Measurements from ENCODE around the gene RGS9.

RGS9 gene

DNA sequence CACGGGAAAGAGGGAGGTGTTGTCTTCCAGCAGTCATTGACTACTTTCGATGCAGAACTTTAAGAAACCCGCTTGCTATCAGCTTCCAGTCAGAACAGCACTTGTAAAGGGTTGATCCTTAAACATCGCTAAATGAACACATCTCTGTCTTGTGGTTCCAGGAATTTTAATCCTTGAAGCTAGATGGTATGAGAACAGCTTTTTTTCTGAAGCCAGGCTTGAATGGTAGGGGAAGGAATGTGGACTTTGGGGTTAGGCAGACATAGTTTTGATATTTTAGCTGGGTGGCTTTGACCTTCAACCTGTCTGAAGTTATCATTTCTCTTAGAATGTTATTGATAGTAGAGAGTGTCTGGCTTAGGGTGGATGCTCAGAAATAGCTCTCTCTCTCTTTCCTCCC, 81.1 kb downstream of the RGS9 start:
- Histone ChIP-seq H3K4me1 (ENCODE audit: control insufficient read depth in 1 of 2, insufficient read depth in 1 of 2, low read depth in 1 of 2, low read length in 1 of 2) (no peaks in the 10 kb centered on the region), H3K9me3 (no peaks in the 10 kb centered on the region), H3K4me3 (ENCODE audit: low read depth in 1 of 2, low read length in 1 of 2) (no peak overlapping the region), H3K27me3 (peaks cover 55% of the 10 kb centered on the region), H3K36me3 (no peaks in the 10 kb centered on the region), H3K27ac (no peak overlapping the region)
- TF ChIP-seq, protein P1, sequence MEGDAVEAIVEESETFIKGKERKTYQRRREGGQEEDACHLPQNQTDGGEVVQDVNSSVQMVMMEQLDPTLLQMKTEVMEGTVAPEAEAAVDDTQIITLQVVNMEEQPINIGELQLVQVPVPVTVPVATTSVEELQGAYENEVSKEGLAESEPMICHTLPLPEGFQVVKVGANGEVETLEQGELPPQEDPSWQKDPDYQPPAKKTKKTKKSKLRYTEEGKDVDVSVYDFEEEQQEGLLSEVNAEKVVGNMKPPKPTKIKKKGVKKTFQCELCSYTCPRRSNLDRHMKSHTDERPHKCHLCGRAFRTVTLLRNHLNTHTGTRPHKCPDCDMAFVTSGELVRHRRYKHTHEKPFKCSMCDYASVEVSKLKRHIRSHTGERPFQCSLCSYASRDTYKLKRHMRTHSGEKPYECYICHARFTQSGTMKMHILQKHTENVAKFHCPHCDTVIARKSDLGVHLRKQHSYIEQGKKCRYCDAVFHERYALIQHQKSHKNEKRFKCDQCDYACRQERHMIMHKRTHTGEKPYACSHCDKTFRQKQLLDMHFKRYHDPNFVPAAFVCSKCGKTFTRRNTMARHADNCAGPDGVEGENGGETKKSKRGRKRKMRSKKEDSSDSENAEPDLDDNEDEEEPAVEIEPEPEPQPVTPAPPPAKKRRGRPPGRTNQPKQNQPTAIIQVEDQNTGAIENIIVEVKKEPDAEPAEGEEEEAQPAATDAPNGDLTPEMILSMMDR (IDR thresholded peaks at IDR 0.05), result no peak

DNA sequence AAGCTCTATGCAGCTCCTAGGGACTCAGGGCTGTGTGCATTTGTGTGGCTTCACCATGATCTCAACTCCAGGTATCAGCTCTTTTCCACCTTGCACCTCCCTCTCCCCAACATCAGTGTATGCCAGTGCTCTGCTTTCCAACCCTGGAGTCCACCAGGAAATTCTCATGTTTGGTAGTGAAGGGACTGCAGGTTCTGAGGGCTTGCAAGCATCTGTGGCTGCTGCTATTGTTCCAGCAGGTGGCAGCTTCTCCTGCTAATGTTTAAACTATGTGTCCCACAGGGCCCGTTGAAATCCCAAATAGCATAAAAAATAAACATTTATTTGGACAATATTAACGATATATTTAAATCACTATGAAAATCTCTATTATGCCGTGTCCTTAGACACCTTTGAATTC, 82.0 kb downstream of the RGS9 start:
- H3K27ac ChIP-seq, result no peak overlapping the region
- H3K4me3 ChIP-seq (ENCODE audit: low read depth in 1 of 2, low read length in 1 of 2), result no peak overlapping the region
- H3K9me3 ChIP-seq, result no peaks in the 10 kb centered on the region
- no peaks in the 10 kb centered on the region for H3K36me3 ChIP-seq
- H3K27me3 ChIP-seq, result peaks cover 47% of the 10 kb centered on the region
- H3K4me1 ChIP-seq (ENCODE audit: control insufficient read depth in 1 of 2, insufficient read depth in 1 of 2, low read depth in 1 of 2, low read length in 1 of 2), result no peaks in the 10 kb centered on the region
- TF ChIP-seq, protein P1 (IDR thresholded peaks at IDR 0.05), result no peak

DNA sequence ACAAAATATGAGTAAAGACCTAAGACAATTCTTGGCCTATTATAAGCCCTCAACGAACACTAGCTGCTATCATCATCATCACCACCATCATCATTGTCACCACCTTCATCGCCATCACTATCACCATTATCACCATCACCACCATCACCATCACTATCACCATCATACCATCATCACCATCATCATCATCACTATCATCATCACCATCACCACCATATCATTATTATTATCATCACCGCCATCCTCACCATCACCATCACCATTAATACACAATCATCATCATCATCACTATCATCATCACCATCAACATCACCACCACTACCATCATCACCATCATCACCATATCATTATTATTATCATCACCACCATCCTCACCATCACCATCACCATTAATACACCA, 82.5 kb downstream of the RGS9 start:
- peaks cover 41% of the 10 kb centered on the region for H3K27me3 ChIP-seq

DNA sequence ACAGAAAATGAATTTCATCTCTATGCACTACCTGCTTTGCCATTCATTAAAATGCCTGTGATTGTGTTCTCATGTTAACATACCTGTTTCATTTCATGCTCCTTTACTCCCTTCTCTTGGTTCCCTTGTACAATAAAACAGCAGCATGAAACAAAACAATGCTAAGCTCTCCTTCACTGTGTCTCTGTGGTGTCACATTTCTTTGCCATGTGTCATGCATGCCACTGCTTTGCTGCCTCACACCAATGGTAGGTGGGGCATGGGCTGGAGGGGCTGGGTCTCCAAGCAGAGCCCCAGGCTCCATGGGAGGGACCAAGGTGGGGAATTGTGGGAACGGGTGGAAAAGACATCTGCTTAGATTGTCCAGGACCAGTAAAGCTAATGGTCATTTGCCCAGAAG, 83.6 kb downstream of the RGS9 start:
- Histone ChIP-seq H3K27me3 (peaks cover 35% of the 10 kb centered on the region), H3K4me3 (ENCODE audit: low read depth in 1 of 2, low read length in 1 of 2) (no peak overlapping the region), H3K27ac (no peak overlapping the region), H3K36me3 (no peaks in the 10 kb centered on the region), H3K9me3 (no peaks in the 10 kb centered on the region), H3K4me1 (ENCODE audit: control insufficient read depth in 1 of 2, insufficient read depth in 1 of 2, low read depth in 1 of 2, low read length in 1 of 2) (no peaks in the 10 kb centered on the region)
- TF ChIP-seq, protein P1 (IDR thresholded peaks at IDR 0.05), result no peak

More for the DNA sequence above, 82.5 kb downstream of the RGS9 start:
- Histone ChIP-seq H3K4me3 (ENCODE audit: low read depth in 1 of 2, low read length in 1 of 2) (no peak overlapping the region), H3K4me1 (ENCODE audit: control insufficient read depth in 1 of 2, insufficient read depth in 1 of 2, low read depth in 1 of 2, low read length in 1 of 2) (no peaks in the 10 kb centered on the region), H3K36me3 (no peaks in the 10 kb centered on the region), H3K27ac (no peak overlapping the region), H3K9me3 (no peaks in the 10 kb centered on the region)
- TF ChIP-seq, protein P1 (IDR thresholded peaks at IDR 0.05), result no peak

DNA sequence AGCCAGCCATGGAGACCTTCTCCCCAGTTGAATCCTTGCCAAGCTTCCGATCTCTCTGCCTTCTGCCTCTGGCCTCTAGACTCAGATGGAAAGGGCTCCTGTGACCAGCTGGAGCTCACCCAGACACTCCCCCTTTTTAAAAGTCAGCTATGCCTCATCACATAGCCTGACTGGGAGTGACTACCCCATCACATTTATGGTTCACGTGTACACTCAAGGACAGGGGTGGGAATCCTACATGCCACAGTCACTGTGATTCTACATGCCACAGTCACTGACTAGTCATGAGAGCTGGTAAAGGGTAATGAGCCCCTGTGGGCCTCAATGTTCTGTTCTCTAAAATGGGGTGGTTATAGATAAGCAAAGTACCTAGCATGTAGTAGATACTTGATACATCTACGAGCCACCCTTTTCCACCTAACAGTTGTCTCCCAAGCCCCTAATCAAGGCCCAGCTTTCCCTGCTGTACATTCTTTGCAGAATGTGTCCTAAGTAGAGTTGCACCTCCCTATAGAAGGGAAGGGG, 85.1 kb downstream of the RGS9 start:
- Histone ChIP-seq H3K4me1 (ENCODE audit: control insufficient read depth in 1 of 2, insufficient read depth in 1 of 2, low read depth in 1 of 2, low read length in 1 of 2) (no peaks in the 10 kb centered on the region), H3K36me3 (no peaks in the 10 kb centered on the region), H3K9me3 (no peaks in the 10 kb centered on the region), H3K4me3 (ENCODE audit: low read depth in 1 of 2, low read length in 1 of 2) (no peak overlapping the region), H3K27ac (no peak overlapping the region), H3K27me3 (peaks cover 35% of the 10 kb centered on the region)
- TF ChIP-seq, protein P1 (IDR thresholded peaks at IDR 0.05), result no peak

DNA sequence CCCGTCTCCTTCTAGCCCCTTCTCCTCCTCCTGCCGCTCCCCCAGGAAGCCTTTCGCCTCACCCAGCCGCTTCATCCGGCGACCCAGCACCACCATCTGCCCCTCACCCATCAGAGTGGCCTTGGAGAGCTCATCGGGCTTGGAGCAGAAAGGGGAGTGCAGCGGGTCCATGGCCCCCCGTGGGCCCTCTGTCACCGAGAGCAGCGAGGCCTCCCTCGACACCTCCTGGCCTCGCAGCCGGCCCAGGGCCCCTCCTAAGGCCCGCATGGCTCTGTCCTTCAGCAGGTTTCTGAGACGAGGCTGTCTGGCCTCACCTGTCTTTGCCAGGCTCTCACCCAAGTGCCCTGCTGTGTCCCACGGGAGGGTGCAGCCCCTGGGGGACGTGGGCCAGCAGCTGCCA, 87.9 kb downstream of the RGS9 start:
- H3K27ac ChIP-seq, result no peak overlapping the region

More for the DNA sequence above, 87.9 kb downstream of the RGS9 start:
- no peaks in the 10 kb centered on the region for H3K9me3 ChIP-seq
- no peak overlapping the region for H3K4me3 ChIP-seq (ENCODE audit: low read depth in 1 of 2, low read length in 1 of 2)
- H3K36me3 ChIP-seq, result no peaks in the 10 kb centered on the region
- peaks cover 44% of the 10 kb centered on the region for H3K27me3 ChIP-seq
- no peaks in the 10 kb centered on the region for H3K4me1 ChIP-seq (ENCODE audit: control insufficient read depth in 1 of 2, insufficient read depth in 1 of 2, low read depth in 1 of 2, low read length in 1 of 2)
- TF ChIP-seq, protein P1 (IDR thresholded peaks at IDR 0.05), result no peak

All from neutrophil (primary cell).